HepG2 (cell line): ENCODE measurements around the gene MMP17. TPM values are rescaled to one million over a fixed set of nuclear protein-coding genes. Genes with fewer than 3 reads are reported as not detected.

Experiments used
- BORCS8-MEF2B ChIP-seq: sonication (generic); formaldehyde crosslinking; IDR thresholded peaks from 2 replicates; pipeline ENCODE4 v1.8.0; 2022; ENCODE audit warnings: mild to moderate bottlenecking, missing genetic modification reagents
- CHCHD3 ChIP-seq: sonication (generic); formaldehyde crosslinking; IDR thresholded peaks from 2 replicates; pipeline ENCODE4 v1.8.0; 2022; ENCODE audit warnings: mild to moderate bottlenecking, missing genetic modification reagents, moderate library complexity
- ERF ChIP-seq: IDR thresholded peaks from 2 replicates; pipeline ENCODE4 v1.6.1; 2018; ENCODE audit warnings: missing biosample characterization, missing genetic modification reagents
- GFI1 ChIP-seq: sonication (generic); formaldehyde crosslinking; IDR thresholded peaks from 2 replicates; pipeline ENCODE4 v1.5.0; 2020; ENCODE audit warnings: missing genetic modification reagents, mild to moderate bottlenecking, borderline replicate concordance
- JDP2 ChIP-seq: sonication (generic); formaldehyde crosslinking; IDR thresholded peaks from 2 replicates; pipeline ENCODE4 v1.8.1; 2022; ENCODE audit warnings: missing genetic modification reagents, borderline replicate concordance
- NFIC ChIP-seq: IDR thresholded peaks from 2 replicates; pipeline ENCODE4 v1.6.1; 2012; ENCODE audit warnings: mild to moderate bottlenecking, low read length, inconsistent platforms
- NR2C2 ChIP-seq: sonication (generic); formaldehyde crosslinking; IDR thresholded peaks from 2 replicates; pipeline ENCODE4 v1.4.0; 2020; ENCODE audit warnings: missing genetic modification reagents, mild to moderate bottlenecking, moderate library complexity, borderline replicate concordance
- PHF21A ChIP-seq: sonication (generic); formaldehyde crosslinking; IDR thresholded peaks from 2 replicates; pipeline ENCODE4 v1.5.0; 2020; ENCODE audit warnings: mild to moderate bottlenecking, missing genetic modification reagents
- POLR2A ChIP-seq, 2 experiments: IDR thresholded peaks; 2 replicates each; pipeline ENCODE4 v1.6.1; 2011; ENCODE audit warnings: low read depth in 2 of 2, low read length in 2 of 2, mild to moderate bottlenecking in 1 of 2, moderate library complexity in 1 of 2; ENCODE audit not compliant: insufficient read depth in 1 of 2
- RAD21 ChIP-seq: fragments of 450-650 bp; formaldehyde crosslinking; IDR thresholded peaks from 2 replicates; pipeline ENCODE4 v1.5.0; 2020; ENCODE audit warnings: mild to moderate bottlenecking
- SNRNP70 ChIP-seq: fragments of 200-400 bp; formaldehyde crosslinking; IDR thresholded peaks from 2 replicates; pipeline ENCODE4 v1.6.1; 2017; ENCODE audit warnings: mild to moderate bottlenecking, low read depth, low read length, moderate library complexity
- SOX6 ChIP-seq, 2 experiments: fragments of 450-650 bp in 1 of 2; sonication (generic) in 1 of 2; formaldehyde crosslinking in 1 of 2; IDR thresholded peaks; 2 replicates each; pipeline versions ENCODE4 v1.4.0 to v1.6.1; 2017 to 2020; ENCODE audit warnings: antibody characterized with exemption in 1 of 2, mild to moderate bottlenecking in 1 of 2, missing genetic modification reagents in 1 of 2
- YY1 ChIP-seq: IDR thresholded peaks from 2 replicates; pipeline ENCODE4 v1.6.1; 2011; ENCODE audit warnings: low read length, low read depth, moderate library complexity, mild to moderate bottlenecking; ENCODE audit not compliant: insufficient read depth, insufficient replicate concordance
- ZBTB7A ChIP-seq: sonication (generic); formaldehyde crosslinking; IDR thresholded peaks from 2 replicates; pipeline ENCODE4 v1.8.0; 2022; ENCODE audit warnings: mild to moderate bottlenecking, missing genetic modification reagents
- ZFP62 ChIP-seq: sonication (generic); formaldehyde crosslinking; IDR thresholded peaks from 2 replicates; pipeline ENCODE4 v1.4.0; 2020; ENCODE audit warnings: missing genetic modification reagents
- ZNF670 ChIP-seq: sonication (generic); formaldehyde crosslinking; IDR thresholded peaks from 2 replicates; pipeline ENCODE4 v1.8.0; 2022; ENCODE audit warnings: mild to moderate bottlenecking, missing genetic modification reagents, borderline replicate concordance
- ZNF790 ChIP-seq: sonication (generic); formaldehyde crosslinking; IDR thresholded peaks from 2 replicates; pipeline ENCODE4 v1.8.0; 2022; ENCODE audit warnings: missing genetic modification reagents, mild to moderate bottlenecking, borderline replicate concordance
- ZSCAN31 ChIP-seq: sonication (generic); formaldehyde crosslinking; IDR thresholded peaks from 2 replicates; pipeline ENCODE4 v1.5.0; 2020; ENCODE audit warnings: low read depth, mild to moderate bottlenecking, missing genetic modification reagents
- polyA plus RNA-seq, 8 experiments: library from polyadenylated mRNA; depleted of rRNA in 3 of 8; stranded (reverse) in 7 of 8; unstranded in 1 of 8; fragments of >200 nt; fragmentation: Illumina TruSeq in 4 of 8; extraction: Trizol in 4 of 8; gene quantifications; 2 replicates each; pipeline versions ENCODE4 v1.2.1 to v1.2.3, GENCODE V29; 2011 to 2016; ENCODE audit warnings: low read depth in 4 of 8, missing spikeins in 1 of 8, mixed read lengths in 1 of 8; ENCODE audit not compliant: insufficient read depth in 1 of 8
- total RNA-seq, 5 experiments: library from RNA; depleted of rRNA; stranded (reverse); fragments of >200 nt; fragmentation: Illumina TruSeq; extraction: Trizol; gene quantifications; 2 replicates each; pipeline ENCODE4 v1.2.3, GENCODE V29; 2016; ENCODE audit warnings: low read depth in 1 of 5
- TF ChIP-seq, protein P1 (sequence below), 2 experiments: fragments of 450-650 bp in 1 of 2; sonication (generic) in 1 of 2; formaldehyde crosslinking in 1 of 2; IDR thresholded peaks; 2 replicates each; pipeline versions ENCODE4 v1.6.1 to v1.8.0; 2016 to 2022; ENCODE audit warnings: antibody characterized with exemption in 1 of 2, mild to moderate bottlenecking in 1 of 2, missing genetic modification reagents in 1 of 2
- TF ChIP-seq, protein P2 (sequence below): sonication (generic); formaldehyde crosslinking; IDR thresholded peaks from 2 replicates; pipeline ENCODE4 v1.4.0; 2020; ENCODE audit warnings: missing genetic modification reagents; ENCODE audit errors: not compliant biosample characterization

MMP17 gene
- total and polyA plus RNA-seq, 2 of the 13 experiments (the other 11 are each of a cell fraction or from before 2014, with no cell fraction given), result 0.55 to 0.80 TPM

DNA sequence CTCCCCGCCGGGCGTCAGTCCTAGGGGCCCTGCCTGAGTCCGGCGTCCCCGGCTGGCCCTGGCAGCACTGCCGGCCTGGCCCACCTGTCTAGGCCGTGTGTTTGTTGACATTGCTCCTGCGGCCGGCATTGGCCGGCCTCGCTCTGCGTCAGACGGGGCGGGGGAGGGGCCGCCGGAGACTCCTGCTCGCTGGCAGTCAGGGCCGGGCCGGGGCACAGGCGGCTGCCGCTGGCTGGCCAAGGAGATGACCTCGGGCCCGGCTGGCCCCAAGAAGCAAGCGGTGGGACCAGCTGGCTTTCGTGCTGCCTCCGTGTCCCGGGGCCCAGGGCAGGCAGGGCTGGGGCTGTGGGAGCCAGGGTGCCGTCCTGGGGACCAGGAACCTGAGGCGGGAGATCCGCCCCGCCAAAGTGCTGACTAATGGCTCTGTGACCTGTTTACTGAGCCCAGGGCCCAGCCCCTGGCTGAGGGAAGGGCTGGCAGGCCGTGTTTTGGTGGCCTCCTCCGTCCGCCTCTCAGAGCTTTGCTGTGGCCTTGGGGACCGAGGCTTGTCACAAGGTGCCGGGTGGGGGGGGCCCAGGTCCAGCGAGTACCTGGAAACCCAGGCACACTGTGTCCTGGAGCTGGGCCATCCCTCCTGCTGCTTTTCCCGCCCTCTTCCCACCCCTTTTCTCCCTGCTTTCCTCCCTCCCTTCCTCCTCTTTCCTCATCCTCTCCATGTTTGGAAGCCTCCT lies 68.1 kb downstream of the MMP17 start (continued):
- TF ChIP-seq SOX6 (IDR thresholded peaks at IDR 0.05) (no peak), SOX6 (CRISPR knock-in tag; IDR thresholded peaks at IDR 0.05) (peak; percentile 66), RAD21 (CRISPR knock-in tag) (peak; percentile 48; the same call in 1 of the 2 replicates), ZBTB7A (CRISPR knock-in tag) (peak; percentile 56; the same call in 1 of the 2 replicates), ZNF790 (CRISPR knock-in tag) (0 out of 2 replicates have a peak, but pooled peaks have one; percentile 58), PHF21A (CRISPR knock-in tag) (peak; percentile 67; the same call in 1 of the 2 replicates), SNRNP70 (no peak), ZSCAN31 (CRISPR knock-in tag) (peak; percentile 46; the same call in 1 of the 2 replicates), NFIC (no peak), ERF (CRISPR knock-in tag) (peak; percentile 82), CHCHD3 (CRISPR knock-in tag) (peak; percentile 17; the same call in 1 of the 2 replicates), ZNF670 (peak; percentile 72), JDP2 (CRISPR knock-in tag) (no peak), ZFP62 (CRISPR knock-in tag) (no peak), POLR2A (IDR thresholded peaks at IDR 0.05; ENCODE audit: insufficient read depth in 1 of 2, low read depth in 2 of 2, low read length in 2 of 2) (peak; percentile 51 to 77; a peak in 3 of 4 replicates), GFI1 (CRISPR knock-in tag) (no peak), NR2C2 (CRISPR knock-in tag) (peak; percentile 20; the same call in 1 of the 2 replicates), YY1 (peak; percentile 31), BORCS8-MEF2B (CRISPR knock-in tag) (peak; percentile 76; the same call in 1 of the 2 replicates)
- TF ChIP-seq, protein P1, sequence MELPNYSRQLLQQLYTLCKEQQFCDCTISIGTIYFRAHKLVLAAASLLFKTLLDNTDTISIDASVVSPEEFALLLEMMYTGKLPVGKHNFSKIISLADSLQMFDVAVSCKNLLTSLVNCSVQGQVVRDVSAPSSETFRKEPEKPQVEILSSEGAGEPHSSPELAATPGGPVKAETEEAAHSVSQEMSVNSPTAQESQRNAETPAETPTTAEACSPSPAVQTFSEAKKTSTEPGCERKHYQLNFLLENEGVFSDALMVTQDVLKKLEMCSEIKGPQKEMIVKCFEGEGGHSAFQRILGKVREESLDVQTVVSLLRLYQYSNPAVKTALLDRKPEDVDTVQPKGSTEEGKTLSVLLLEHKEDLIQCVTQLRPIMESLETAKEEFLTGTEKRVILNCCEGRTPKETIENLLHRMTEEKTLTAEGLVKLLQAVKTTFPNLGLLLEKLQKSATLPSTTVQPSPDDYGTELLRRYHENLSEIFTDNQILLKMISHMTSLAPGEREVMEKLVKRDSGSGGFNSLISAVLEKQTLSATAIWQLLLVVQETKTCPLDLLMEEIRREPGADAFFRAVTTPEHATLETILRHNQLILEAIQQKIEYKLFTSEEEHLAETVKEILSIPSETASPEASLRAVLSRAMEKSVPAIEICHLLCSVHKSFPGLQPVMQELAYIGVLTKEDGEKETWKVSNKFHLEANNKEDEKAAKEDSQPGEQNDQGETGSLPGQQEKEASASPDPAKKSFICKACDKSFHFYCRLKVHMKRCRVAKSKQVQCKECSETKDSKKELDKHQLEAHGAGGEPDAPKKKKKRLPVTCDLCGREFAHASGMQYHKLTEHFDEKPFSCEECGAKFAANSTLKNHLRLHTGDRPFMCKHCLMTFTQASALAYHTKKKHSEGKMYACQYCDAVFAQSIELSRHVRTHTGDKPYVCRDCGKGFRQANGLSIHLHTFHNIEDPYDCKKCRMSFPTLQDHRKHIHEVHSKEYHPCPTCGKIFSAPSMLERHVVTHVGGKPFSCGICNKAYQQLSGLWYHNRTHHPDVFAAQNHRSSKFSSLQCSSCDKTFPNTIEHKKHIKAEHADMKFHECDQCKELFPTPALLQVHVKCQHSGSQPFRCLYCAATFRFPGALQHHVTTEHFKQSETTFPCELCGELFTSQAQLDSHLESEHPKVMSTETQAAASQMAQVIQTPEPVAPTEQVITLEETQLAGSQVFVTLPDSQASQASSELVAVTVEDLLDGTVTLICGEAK (IDR thresholded peaks at IDR 0.05), result no peak
- TF ChIP-seq, protein P1 (CRISPR knock-in tag; IDR thresholded peaks at IDR 0.05), result peak; percentile 69
- TF ChIP-seq, protein P2, sequence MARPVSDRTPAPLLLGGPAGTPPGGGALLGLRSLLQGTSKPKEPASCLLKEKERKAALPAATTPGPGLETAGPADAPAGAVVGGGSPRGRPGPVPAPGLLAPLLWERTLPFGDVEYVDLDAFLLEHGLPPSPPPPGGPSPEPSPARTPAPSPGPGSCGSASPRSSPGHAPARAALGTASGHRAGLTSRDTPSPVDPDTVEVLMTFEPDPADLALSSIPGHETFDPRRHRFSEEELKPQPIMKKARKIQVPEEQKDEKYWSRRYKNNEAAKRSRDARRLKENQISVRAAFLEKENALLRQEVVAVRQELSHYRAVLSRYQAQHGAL, result peak; percentile 24
